ENCODE results near the gene NRXN2.

The NRXN2 gene

DNA sequence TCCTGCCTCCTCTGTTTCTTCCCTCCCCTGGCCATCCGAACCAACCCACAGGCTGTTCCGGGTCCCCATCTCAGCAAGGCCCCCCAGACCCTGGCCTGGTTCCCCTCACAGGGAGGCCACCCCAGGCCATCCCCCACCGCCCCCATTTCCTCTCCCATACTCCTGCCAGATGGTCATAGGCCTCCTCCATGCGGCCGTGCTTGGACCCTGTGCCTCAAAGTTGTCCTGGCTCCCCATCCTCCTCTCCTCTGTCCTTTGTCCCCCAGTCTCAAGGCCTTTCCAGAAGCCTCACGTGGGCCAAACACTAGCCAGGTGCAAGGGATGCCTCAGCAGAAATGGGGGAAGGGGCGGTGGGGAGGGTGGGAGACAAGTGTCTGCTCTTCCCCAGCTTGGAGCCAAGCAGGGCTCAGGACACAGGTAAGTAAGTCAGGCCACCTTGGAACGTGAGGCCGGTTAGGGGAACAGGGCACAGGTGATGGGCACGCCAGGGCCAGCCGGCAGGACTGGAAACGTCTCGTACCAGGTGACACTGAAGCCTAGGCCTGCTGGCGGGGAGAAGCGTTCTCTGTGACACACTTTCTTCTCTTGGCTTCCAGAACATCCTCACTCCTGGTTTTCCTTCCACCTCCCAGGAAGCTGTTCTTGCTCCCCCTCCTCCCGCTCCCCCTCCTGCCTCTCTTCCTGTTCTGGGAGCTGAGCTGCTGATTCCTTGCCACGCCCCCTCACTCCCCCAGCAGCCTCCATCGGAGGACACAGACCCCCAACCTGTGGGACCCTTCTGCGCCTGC lies 163.5 kb downstream of the NRXN2 start:
- Histone ChIP-seq H3K4me2 (ENCODE audit: insufficient read depth, low read length, poor library complexity, severe bottlenecking) (no peak overlapping the region), H3K36me3 (replicated peaks in 1 of 2; ENCODE audit: control insufficient read depth in 2 of 2, insufficient read depth in 2 of 2, low read length in 2 of 2) (no peaks in the 10 kb centered on the region), H3K4ac (ENCODE audit: low read length) (peak overlapping the region; percentile 72), H2AFZ (ENCODE audit: low read length) (peak overlapping the region; percentile 71), H3K14ac (ENCODE audit: low read length) (peak overlapping the region; percentile 91), H3K18ac (ENCODE audit: low read length) (peak overlapping the region; percentile 93), H2BK15ac (ENCODE audit: low read length) (peak overlapping the region; percentile 97), H3K23ac (ENCODE audit: low read depth, low read length, poor library complexity) (peak overlapping the region; percentile 56), H3K79me1 (ENCODE audit: low read depth, low read length) (no peaks in the 10 kb centered on the region), H4K91ac (ENCODE audit: low read depth, low read length, poor library complexity) (peak overlapping the region; percentile 69), H2BK12ac (ENCODE audit: low read length) (peak overlapping the region; percentile 99), H3K9me3 (replicated peaks in 1 of 2; ENCODE audit: control insufficient read depth in 2 of 2, insufficient read depth in 1 of 2, low read depth in 1 of 2, low read length in 2 of 2) (no peaks in the 10 kb centered on the region), H3K4me1 (ENCODE audit: control insufficient read depth in 2 of 2, insufficient read depth in 1 of 2, low read depth in 1 of 2, low read length in 2 of 2) (peaks cover 11 to 23% of the 10 kb centered on the region in 2 donors), H3K9ac (ENCODE audit: low read depth, low read length, poor library complexity) (peak overlapping the region; percentile 86), H2BK5ac (ENCODE audit: low read length) (peak overlapping the region; percentile 87), H2AK5ac (ENCODE audit: low read depth, low read length) (peak overlapping the region; percentile 90), H3K4me3 (ENCODE audit: low read length in 2 of 2) (no peak overlapping the region), H2BK120ac (ENCODE audit: low read depth, low read length) (peak overlapping the region; percentile 85), H3K27ac (replicated peaks; ENCODE audit: low read length) (no peak overlapping the region), H3K27me3 (ENCODE audit: control insufficient read depth in 3 of 3, insufficient read depth in 3 of 3, low read depth in 1 of 3, low read length in 3 of 3) (no peaks in the 10 kb centered on the region), H4K8ac (ENCODE audit: low read depth, low read length) (peak overlapping the region; percentile 100)
- DNase-seq (ENCODE audit: low spot score) = no peak
- WGBS, 2 donors (ENCODE audit: extremely low coverage in 2 of 2, insufficient read length in 2 of 2, insufficient replicate concordance in 1 of 2) = no CpG with 5 or more reads among the region's 19 CpGs

DNA sequence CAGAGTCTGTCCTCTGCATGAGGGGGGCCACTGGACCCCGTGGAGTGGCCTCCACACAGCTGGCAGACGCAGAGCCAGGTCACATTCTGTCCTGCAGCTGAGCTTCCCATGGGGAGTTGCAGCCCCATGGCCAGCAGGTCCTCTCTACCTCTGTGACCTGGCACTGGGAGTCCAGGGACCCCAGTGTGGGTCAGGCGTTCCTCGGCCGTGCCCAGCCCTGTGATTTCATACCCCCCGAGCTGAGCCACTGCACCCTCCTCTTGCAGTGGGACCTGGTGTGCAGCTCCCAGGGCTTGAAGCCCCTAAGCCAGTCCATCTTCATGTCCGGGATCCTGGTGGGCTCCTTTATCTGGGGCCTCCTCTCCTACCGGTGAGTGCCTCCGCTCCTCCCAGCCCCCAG lies 164.1 kb downstream of the NRXN2 start:
- peak overlapping the region; percentile 72 for H3K4ac ChIP-seq (ENCODE audit: low read length)
- no peak overlapping the region for H2AFZ ChIP-seq (ENCODE audit: low read length)
- peak overlapping the region; percentile 87 for H2BK5ac ChIP-seq (ENCODE audit: low read length)
- H4K91ac ChIP-seq (ENCODE audit: low read depth, low read length, poor library complexity) = no peak overlapping the region
- H3K4me3 ChIP-seq (ENCODE audit: low read length in 2 of 2) = no peak overlapping the region
- peak overlapping the region; percentile 85 for H2BK120ac ChIP-seq (ENCODE audit: low read depth, low read length)
- peaks cover 12 to 23% of the 10 kb centered on the region in 2 donors for H3K4me1 ChIP-seq (ENCODE audit: control insufficient read depth in 2 of 2, insufficient read depth in 1 of 2, low read depth in 1 of 2, low read length in 2 of 2)
- peak overlapping the region; percentile 90 for H2AK5ac ChIP-seq (ENCODE audit: low read depth, low read length)
- no peaks in the 10 kb centered on the region for H3K9me3 ChIP-seq (replicated peaks in 1 of 2; ENCODE audit: control insufficient read depth in 2 of 2, insufficient read depth in 1 of 2, low read depth in 1 of 2, low read length in 2 of 2)
- no peak overlapping the region for H4K8ac ChIP-seq (ENCODE audit: low read depth, low read length)
- WGBS, 2 donors (ENCODE audit: extremely low coverage in 2 of 2, insufficient read length in 2 of 2, insufficient replicate concordance in 1 of 2) = no CpG with 5 or more reads among the region's 9 CpGs
- no peak overlapping the region for H3K4me2 ChIP-seq (ENCODE audit: insufficient read depth, low read length, poor library complexity, severe bottlenecking)
- no peak overlapping the region for H3K9ac ChIP-seq (ENCODE audit: low read depth, low read length, poor library complexity)
- no peaks in the 10 kb centered on the region for H3K27me3 ChIP-seq (ENCODE audit: control insufficient read depth in 3 of 3, insufficient read depth in 3 of 3, low read depth in 1 of 3, low read length in 3 of 3)
- H2BK12ac ChIP-seq (ENCODE audit: low read length) = peak overlapping the region; percentile 93
- no peak overlapping the region for H3K23ac ChIP-seq (ENCODE audit: low read depth, low read length, poor library complexity)
- H3K14ac ChIP-seq (ENCODE audit: low read length) = peak overlapping the region; percentile 40
- H3K79me1 ChIP-seq (ENCODE audit: low read depth, low read length) = no peaks in the 10 kb centered on the region
- H2BK15ac ChIP-seq (ENCODE audit: low read length) = peak overlapping the region; percentile 97
- DNase-seq (ENCODE audit: low spot score) = no peak
- no peaks in the 10 kb centered on the region for H3K36me3 ChIP-seq (replicated peaks in 1 of 2; ENCODE audit: control insufficient read depth in 2 of 2, insufficient read depth in 2 of 2, low read length in 2 of 2)
- no peak overlapping the region for H3K27ac ChIP-seq (replicated peaks; ENCODE audit: low read length)
- H3K18ac ChIP-seq (ENCODE audit: low read length) = peak overlapping the region; percentile 87

DNA sequence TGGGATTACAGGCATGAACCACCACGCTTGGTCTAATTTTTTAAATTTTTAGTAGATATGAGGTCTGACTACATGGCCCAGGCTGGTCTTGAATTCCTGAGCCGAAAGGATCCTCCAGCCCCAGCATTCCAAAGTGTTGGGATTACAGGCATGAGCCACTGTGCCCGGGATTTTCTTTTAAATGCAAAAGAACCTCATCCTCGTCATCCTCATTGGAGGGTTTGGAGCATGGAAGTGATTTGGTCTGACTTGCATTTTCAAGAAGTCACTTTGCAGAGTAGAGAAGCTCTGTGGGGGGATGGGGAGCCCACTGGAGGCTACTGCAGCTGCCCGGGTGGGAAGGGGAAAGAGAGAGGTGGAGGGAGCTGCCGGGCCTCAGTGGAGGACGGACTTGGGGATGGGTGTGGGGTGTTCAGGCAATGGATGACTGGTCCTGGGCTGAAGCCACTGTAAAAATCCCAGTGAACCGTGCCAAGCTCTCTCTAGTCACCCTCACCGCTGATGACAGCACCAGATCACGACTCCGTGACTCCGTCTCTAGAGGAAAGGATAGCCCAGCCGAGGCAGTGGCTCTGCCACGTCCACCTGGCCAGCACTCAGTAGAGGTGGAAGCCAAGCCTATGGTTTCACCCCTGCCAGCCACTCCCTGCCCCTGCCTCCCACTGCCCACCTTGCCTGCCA lies 164.8 kb downstream of the NRXN2 start:
- H2AFZ ChIP-seq (ENCODE audit: low read length) = no peak overlapping the region
- no peak overlapping the region for H3K4me2 ChIP-seq (ENCODE audit: insufficient read depth, low read length, poor library complexity, severe bottlenecking)
- H3K9ac ChIP-seq (ENCODE audit: low read depth, low read length, poor library complexity) = peak overlapping the region; percentile 79
- H3K4ac ChIP-seq (ENCODE audit: low read length) = peak overlapping the region; percentile 71
- peaks cover 15 to 23% of the 10 kb centered on the region in 2 donors for H3K4me1 ChIP-seq (ENCODE audit: control insufficient read depth in 2 of 2, insufficient read depth in 1 of 2, low read depth in 1 of 2, low read length in 2 of 2)
- H3K79me1 ChIP-seq (ENCODE audit: low read depth, low read length) = no peaks in the 10 kb centered on the region
- peak overlapping the region; percentile 40 for H3K14ac ChIP-seq (ENCODE audit: low read length)
- H3K23ac ChIP-seq (ENCODE audit: low read depth, low read length, poor library complexity) = no peak overlapping the region
- no peak overlapping the region for H2BK12ac ChIP-seq (ENCODE audit: low read length)
- no CpG with 5 or more reads among the region's 14 CpGs for WGBS, 2 donors (ENCODE audit: extremely low coverage in 2 of 2, insufficient read length in 2 of 2, insufficient replicate concordance in 1 of 2)
- peak overlapping the region; percentile 73 for H2AK5ac ChIP-seq (ENCODE audit: low read depth, low read length)
- DNase-seq (ENCODE audit: low spot score) = no peak
- H4K8ac ChIP-seq (ENCODE audit: low read depth, low read length) = peak overlapping the region; percentile 67
- H2BK15ac ChIP-seq (ENCODE audit: low read length) = peak overlapping the region; percentile 97
- no peak overlapping the region for H2BK120ac ChIP-seq (ENCODE audit: low read depth, low read length)
- no peaks in the 10 kb centered on the region for H3K27me3 ChIP-seq (ENCODE audit: control insufficient read depth in 3 of 3, insufficient read depth in 3 of 3, low read depth in 1 of 3, low read length in 3 of 3)
- no peak overlapping the region for H4K91ac ChIP-seq (ENCODE audit: low read depth, low read length, poor library complexity)
- peaks cover 0 to under 1% of the 10 kb centered on the region in 2 donors for H3K9me3 ChIP-seq (replicated peaks in 1 of 2; ENCODE audit: control insufficient read depth in 2 of 2, insufficient read depth in 1 of 2, low read depth in 1 of 2, low read length in 2 of 2)
- peak overlapping the region; percentile 87 for H2BK5ac ChIP-seq (ENCODE audit: low read length)
- peak overlapping the region; percentile 69 for H3K18ac ChIP-seq (ENCODE audit: low read length)
- H3K36me3 ChIP-seq (replicated peaks in 1 of 2; ENCODE audit: control insufficient read depth in 2 of 2, insufficient read depth in 2 of 2, low read length in 2 of 2) = no peaks in the 10 kb centered on the region
- peak overlapping the region; percentile 31 for H3K27ac ChIP-seq (replicated peaks; ENCODE audit: low read length)
- no peak overlapping the region for H3K4me3 ChIP-seq (ENCODE audit: low read length in 2 of 2)

DNA sequence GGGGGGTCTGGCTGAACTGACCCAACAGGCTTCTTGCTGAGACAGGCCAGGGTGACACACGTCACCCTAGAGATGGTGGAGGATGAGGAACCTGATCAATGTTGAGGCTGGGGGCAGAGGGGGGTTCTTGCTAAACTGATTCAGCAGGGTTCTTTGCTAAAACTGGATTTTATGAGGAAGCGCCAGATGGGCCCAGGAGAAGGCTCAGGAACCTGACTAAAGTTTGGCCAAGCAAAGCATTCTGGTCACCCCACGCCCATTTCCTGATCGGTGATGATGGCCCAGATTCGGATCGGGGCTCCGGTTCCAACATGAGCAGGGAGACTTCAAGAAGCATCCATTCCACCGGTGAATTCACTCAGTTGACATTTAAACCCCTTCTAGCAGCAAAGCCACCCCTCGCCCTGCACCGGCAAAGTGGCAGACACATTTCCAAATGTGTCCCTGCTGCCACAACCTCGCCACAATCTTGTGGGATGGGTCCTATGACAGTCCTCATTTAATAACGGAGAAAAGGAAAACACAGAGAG lies 166.2 kb downstream of the NRXN2 start:
- no peak overlapping the region for H3K14ac ChIP-seq (ENCODE audit: low read length)
- H3K79me1 ChIP-seq (ENCODE audit: low read depth, low read length) = no peaks in the 10 kb centered on the region
- WGBS, 2 donors (ENCODE audit: extremely low coverage in 2 of 2, insufficient read length in 2 of 2, insufficient replicate concordance in 1 of 2) = no CpG with 5 or more reads among the region's 12 CpGs
- no peak overlapping the region for H4K8ac ChIP-seq (ENCODE audit: low read depth, low read length)
- H3K18ac ChIP-seq (ENCODE audit: low read length) = peak overlapping the region; percentile 32
- no peak overlapping the region for H4K91ac ChIP-seq (ENCODE audit: low read depth, low read length, poor library complexity)
- H2BK12ac ChIP-seq (ENCODE audit: low read length) = no peak overlapping the region
- H3K4me2 ChIP-seq (ENCODE audit: insufficient read depth, low read length, poor library complexity, severe bottlenecking) = no peak overlapping the region
- H3K9ac ChIP-seq (ENCODE audit: low read depth, low read length, poor library complexity) = no peak overlapping the region
- H2AFZ ChIP-seq (ENCODE audit: low read length) = no peak overlapping the region
- peak overlapping the region; percentile 91 for H2AK5ac ChIP-seq (ENCODE audit: low read depth, low read length)
- H2BK5ac ChIP-seq (ENCODE audit: low read length) = peak overlapping the region; percentile 19
- no peak overlapping the region for H3K4ac ChIP-seq (ENCODE audit: low read length)
- no peaks in the 10 kb centered on the region for H3K27me3 ChIP-seq (ENCODE audit: control insufficient read depth in 3 of 3, insufficient read depth in 3 of 3, low read depth in 1 of 3, low read length in 3 of 3)
- H3K9me3 ChIP-seq (replicated peaks in 1 of 2; ENCODE audit: control insufficient read depth in 2 of 2, insufficient read depth in 1 of 2, low read depth in 1 of 2, low read length in 2 of 2) = peaks cover 0 to 3% of the 10 kb centered on the region in 2 donors
- H3K36me3 ChIP-seq (replicated peaks in 1 of 2; ENCODE audit: control insufficient read depth in 2 of 2, insufficient read depth in 2 of 2, low read length in 2 of 2) = no peaks in the 10 kb centered on the region
- H2BK15ac ChIP-seq (ENCODE audit: low read length) = peak overlapping the region; percentile 87
- H3K4me3 ChIP-seq (ENCODE audit: low read length in 2 of 2) = no peak overlapping the region
- no peak overlapping the region for H3K27ac ChIP-seq (replicated peaks; ENCODE audit: low read length)
- peak overlapping the region; percentile 26 for H2BK120ac ChIP-seq (ENCODE audit: low read depth, low read length)
- no peak overlapping the region for H3K23ac ChIP-seq (ENCODE audit: low read depth, low read length, poor library complexity)
- DNase-seq (ENCODE audit: low spot score) = no peak
- peaks cover 15 to 23% of the 10 kb centered on the region in 2 donors for H3K4me1 ChIP-seq (ENCODE audit: control insufficient read depth in 2 of 2, insufficient read depth in 1 of 2, low read depth in 1 of 2, low read length in 2 of 2)

Data from neuronal stem cell (in vitro differentiated cells).